ENCODE measurements around the gene R3HDM2.

R3HDM2 gene

GRCh38 chr12:57218030-57218853, 212.6 kb downstream of the R3HDM2 start:
- H3K27me3 ChIP-seq (ENCODE audit: control insufficient read depth in 1 of 2, insufficient read depth in 2 of 2, low read length in 2 of 2): peaks cover 77 to 82% of the 10 kb centered on the region in 2 donors
- H3K4me1 ChIP-seq (ENCODE audit: control insufficient read depth in 1 of 2, insufficient read depth in 2 of 2, low read length in 2 of 2): peaks cover 16 to 26% of the 10 kb centered on the region in 2 donors
- H3K9me3 ChIP-seq (ENCODE audit: control insufficient read depth in 1 of 2, low read length in 2 of 2): no peaks in the 10 kb centered on the region
- no peak overlapping the region for H3K27ac ChIP-seq (ENCODE audit: low read depth, low read length)
- no peak overlapping the region for H3K9ac ChIP-seq (ENCODE audit: low read depth in 1 of 2, low read length in 2 of 2)
- H3K36me3 ChIP-seq (ENCODE audit: control insufficient read depth in 1 of 2, insufficient read depth in 2 of 2, low read length in 2 of 2): no peaks in the 10 kb centered on the region
- H3K4me3 ChIP-seq (ENCODE audit: low read depth in 1 of 2, low read length in 2 of 2): no peak overlapping the region

- Histone ChIP-seq H3K27ac (ENCODE audit: low read depth, low read length) (no peak overlapping the region), H3K9me3 (ENCODE audit: control insufficient read depth in 1 of 2, low read length in 2 of 2) (no peaks in the 10 kb centered on the region), H3K36me3 (ENCODE audit: control insufficient read depth in 1 of 2, insufficient read depth in 2 of 2, low read length in 2 of 2) (peaks cover 0 to 5% of the 10 kb centered on the region in 2 donors), H3K4me1 (ENCODE audit: control insufficient read depth in 1 of 2, insufficient read depth in 2 of 2, low read length in 2 of 2) (peaks cover 16 to 24% of the 10 kb centered on the region in 2 donors), H3K9ac (ENCODE audit: low read depth in 1 of 2, low read length in 2 of 2) (no peak overlapping the region), H3K27me3 (ENCODE audit: control insufficient read depth in 1 of 2, insufficient read depth in 2 of 2, low read length in 2 of 2) (peaks cover 67 to 71% of the 10 kb centered on the region in 2 donors), H3K4me3 (ENCODE audit: low read depth in 1 of 2, low read length in 2 of 2) (peak overlapping the region; percentile 30 to 55)
Observed at GRCh38 chr12:57216921-57217879, 213.6 kb downstream of the R3HDM2 start.

- peaks cover 0 to 10% of the 10 kb centered on the region in 2 donors for H3K36me3 ChIP-seq (ENCODE audit: control insufficient read depth in 1 of 2, insufficient read depth in 2 of 2, low read length in 2 of 2)
- no peaks in the 10 kb centered on the region for H3K9me3 ChIP-seq (ENCODE audit: control insufficient read depth in 1 of 2, low read length in 2 of 2)
- H3K4me1 ChIP-seq (ENCODE audit: control insufficient read depth in 1 of 2, insufficient read depth in 2 of 2, low read length in 2 of 2): peaks cover 16 to 24% of the 10 kb centered on the region in 2 donors
- no peak within 1 kb of the TSS for H3K9ac ChIP-seq (ENCODE audit: low read depth in 1 of 2, low read length in 2 of 2)
- H3K27me3 ChIP-seq (ENCODE audit: control insufficient read depth in 1 of 2, insufficient read depth in 2 of 2, low read length in 2 of 2): peaks cover 59 to 63% of the 10 kb centered on the region in 2 donors
- H3K27ac ChIP-seq (ENCODE audit: low read depth, low read length): no peak within 1 kb of the TSS
- peak within 1 kb of the TSS; percentile 32 to 55 for H3K4me3 ChIP-seq (ENCODE audit: low read depth in 1 of 2, low read length in 2 of 2)
Observed at GRCh38 chr12:57216014-57216911, 214.6 kb downstream of the R3HDM2 start, which contains the start of gene NXPH4. NXPH4 (plus strand) TSS chr12:57216794; CDS start chr12:57216970, 176 bp downstream.

GRCh38 chr12:57215668-57216013, 215.2 kb downstream of the R3HDM2 start:
- H3K36me3 ChIP-seq (ENCODE audit: control insufficient read depth in 1 of 2, insufficient read depth in 2 of 2, low read length in 2 of 2): peaks cover 0 to 17% of the 10 kb centered on the region in 2 donors
- no peaks in the 10 kb centered on the region for H3K9me3 ChIP-seq (ENCODE audit: control insufficient read depth in 1 of 2, low read length in 2 of 2)
- no peak overlapping the region for H3K27ac ChIP-seq (ENCODE audit: low read depth, low read length)
- H3K27me3 ChIP-seq (ENCODE audit: control insufficient read depth in 1 of 2, insufficient read depth in 2 of 2, low read length in 2 of 2): peaks cover 53 to 56% of the 10 kb centered on the region in 2 donors
- H3K9ac ChIP-seq (ENCODE audit: low read depth in 1 of 2, low read length in 2 of 2): no peak overlapping the region
- peaks cover 16 to 24% of the 10 kb centered on the region in 2 donors for H3K4me1 ChIP-seq (ENCODE audit: control insufficient read depth in 1 of 2, insufficient read depth in 2 of 2, low read length in 2 of 2)
- peak overlapping the region in 1 of 2 donors; percentile 32 for H3K4me3 ChIP-seq (ENCODE audit: low read depth in 1 of 2, low read length in 2 of 2)

- Histone ChIP-seq H3K27me3 (ENCODE audit: control insufficient read depth in 1 of 2, insufficient read depth in 2 of 2, low read length in 2 of 2) (peaks cover 50 to 54% of the 10 kb centered on the region in 2 donors), H3K27ac (ENCODE audit: low read depth, low read length) (no peak overlapping the region), H3K9ac (ENCODE audit: low read depth in 1 of 2, low read length in 2 of 2) (no peak overlapping the region), H3K36me3 (ENCODE audit: control insufficient read depth in 1 of 2, insufficient read depth in 2 of 2, low read length in 2 of 2) (peaks cover 0 to 22% of the 10 kb centered on the region in 2 donors), H3K4me1 (ENCODE audit: control insufficient read depth in 1 of 2, insufficient read depth in 2 of 2, low read length in 2 of 2) (peaks cover 16 to 24% of the 10 kb centered on the region in 2 donors), H3K9me3 (ENCODE audit: control insufficient read depth in 1 of 2, low read length in 2 of 2) (no peaks in the 10 kb centered on the region), H3K4me3 (ENCODE audit: low read depth in 1 of 2, low read length in 2 of 2) (no peak overlapping the region)
Observed at GRCh38 chr12:57215065-57215464, 215.8 kb downstream of the R3HDM2 start.

GRCh38 chr12:57214398-57214781, 216.5 kb downstream of the R3HDM2 start:
- Histone ChIP-seq H3K27ac (ENCODE audit: low read depth, low read length) (no peak overlapping the region), H3K9ac (ENCODE audit: low read depth in 1 of 2, low read length in 2 of 2) (no peak overlapping the region), H3K36me3 (ENCODE audit: control insufficient read depth in 1 of 2, insufficient read depth in 2 of 2, low read length in 2 of 2) (peaks cover 5 to 29% of the 10 kb centered on the region in 2 donors), H3K4me3 (ENCODE audit: low read depth in 1 of 2, low read length in 2 of 2) (no peak overlapping the region), H3K4me1 (ENCODE audit: control insufficient read depth in 1 of 2, insufficient read depth in 2 of 2, low read length in 2 of 2) (peaks cover 16 to 24% of the 10 kb centered on the region in 2 donors), H3K27me3 (ENCODE audit: control insufficient read depth in 1 of 2, insufficient read depth in 2 of 2, low read length in 2 of 2) (peaks cover 44 to 47% of the 10 kb centered on the region in 2 donors), H3K9me3 (ENCODE audit: control insufficient read depth in 1 of 2, low read length in 2 of 2) (no peaks in the 10 kb centered on the region)

- Histone ChIP-seq H3K27me3 (ENCODE audit: control insufficient read depth in 1 of 2, insufficient read depth in 2 of 2, low read length in 2 of 2) (peaks cover 39 to 42% of the 10 kb centered on the region in 2 donors), H3K9ac (ENCODE audit: low read depth in 1 of 2, low read length in 2 of 2) (no peak overlapping the region), H3K4me3 (ENCODE audit: low read depth in 1 of 2, low read length in 2 of 2) (no peak overlapping the region), H3K4me1 (ENCODE audit: control insufficient read depth in 1 of 2, insufficient read depth in 2 of 2, low read length in 2 of 2) (peaks cover 16 to 24% of the 10 kb centered on the region in 2 donors), H3K9me3 (ENCODE audit: control insufficient read depth in 1 of 2, low read length in 2 of 2) (no peaks in the 10 kb centered on the region), H3K36me3 (ENCODE audit: control insufficient read depth in 1 of 2, insufficient read depth in 2 of 2, low read length in 2 of 2) (peaks cover 9 to 34% of the 10 kb centered on the region in 2 donors), H3K27ac (ENCODE audit: low read depth, low read length) (no peak overlapping the region)
Observed at GRCh38 chr12:57213763-57214397, 217.0 kb downstream of the R3HDM2 start.

GRCh38 chr12:57213058-57213715, 217.7 kb downstream of the R3HDM2 start:
- Histone ChIP-seq H3K36me3 (ENCODE audit: control insufficient read depth in 1 of 2, insufficient read depth in 2 of 2, low read length in 2 of 2) (peaks cover 13 to 41% of the 10 kb centered on the region in 2 donors), H3K9ac (ENCODE audit: low read depth in 1 of 2, low read length in 2 of 2) (no peak overlapping the region), H3K27me3 (ENCODE audit: control insufficient read depth in 1 of 2, insufficient read depth in 2 of 2, low read length in 2 of 2) (peaks cover 32 to 35% of the 10 kb centered on the region in 2 donors), H3K9me3 (ENCODE audit: control insufficient read depth in 1 of 2, low read length in 2 of 2) (no peaks in the 10 kb centered on the region), H3K4me3 (ENCODE audit: low read depth in 1 of 2, low read length in 2 of 2) (no peak overlapping the region), H3K4me1 (ENCODE audit: control insufficient read depth in 1 of 2, insufficient read depth in 2 of 2, low read length in 2 of 2) (peaks cover 16 to 24% of the 10 kb centered on the region in 2 donors), H3K27ac (ENCODE audit: low read depth, low read length) (no peak overlapping the region)

GRCh38 chr12:57212701-57213057, 218.2 kb downstream of the R3HDM2 start:
- peaks cover 27 to 30% of the 10 kb centered on the region in 2 donors for H3K27me3 ChIP-seq (ENCODE audit: control insufficient read depth in 1 of 2, insufficient read depth in 2 of 2, low read length in 2 of 2)
- no peak overlapping the region for H3K4me3 ChIP-seq (ENCODE audit: low read depth in 1 of 2, low read length in 2 of 2)
- H3K36me3 ChIP-seq (ENCODE audit: control insufficient read depth in 1 of 2, insufficient read depth in 2 of 2, low read length in 2 of 2): peaks cover 14 to 45% of the 10 kb centered on the region in 2 donors
- peaks cover 16 to 23% of the 10 kb centered on the region in 2 donors for H3K4me1 ChIP-seq (ENCODE audit: control insufficient read depth in 1 of 2, insufficient read depth in 2 of 2, low read length in 2 of 2)
- no peaks in the 10 kb centered on the region for H3K9me3 ChIP-seq (ENCODE audit: control insufficient read depth in 1 of 2, low read length in 2 of 2)
- H3K9ac ChIP-seq (ENCODE audit: low read depth in 1 of 2, low read length in 2 of 2): no peak overlapping the region
- H3K27ac ChIP-seq (ENCODE audit: low read depth, low read length): no peak overlapping the region
